Activated CD4-positive, alpha-beta T cell treated with anti-CD3 and anti-CD28 coated beads for 36 hours (primary cell): ENCODE measurements around the gene TMEM86B. TPM values are rescaled to one million over a fixed set of nuclear protein-coding genes. Genes with fewer than 3 reads are reported as not detected.

Experiments used
- ATAC-seq: fragments of 200-7000 bp; cut with Tn5 transposase; one replicate; pipeline ENCODE4 v1.10.0; 2021; ENCODE audit warnings: mild to moderate bottlenecking, moderate library complexity
- CTCF ChIA-PET: fragments of 350-600 bp; sonication (Branson Sonifier 250); formaldehyde crosslinking; loops from one replicate; lab custom pipeline; 2021; ENCODE audit warnings: antibody characterized with exemption; lab: Charles Lee
- POLR2A ChIA-PET: fragments of 350-600 bp; sonication (Branson Sonifier 250); formaldehyde crosslinking; loops from one replicate; lab custom pipeline; 2021; ENCODE audit warnings: antibody characterized with exemption, inconsistent platforms; lab: Charles Lee
- DNase-seq: peaks from one replicate; pipeline ENCODE4 v3.0.0-alpha.2; 2020
- H3K27ac Mint-ChIP-seq: one replicate; pipeline ENCODE4 v1.8.0; 2021; ENCODE audit warnings: mixed read lengths
- H3K27me3 Mint-ChIP-seq: one replicate; pipeline ENCODE4 v1.8.0; 2021; ENCODE audit warnings: mixed read lengths
- H3K36me3 Mint-ChIP-seq: one replicate; pipeline ENCODE4 v1.8.0; 2021; ENCODE audit warnings: low read depth, mixed read lengths
- H3K4me1 Mint-ChIP-seq: one replicate; pipeline ENCODE4 v1.8.0; 2021; ENCODE audit warnings: mixed read lengths
- H3K4me3 Mint-ChIP-seq: one replicate; pipeline ENCODE4 v1.8.0; 2021; ENCODE audit warnings: mild to moderate bottlenecking, moderate library complexity, mixed read lengths
- H3K9me3 Mint-ChIP-seq: one replicate; pipeline ENCODE4 v1.8.0; 2021; ENCODE audit warnings: low read depth, mixed read lengths
- intact Hi-C, 2 experiments: fragments of 100-400 bp; cut with DNase I in 1 of 2; cut with micrococcal nuclease in 1 of 2; formaldehyde crosslinking; loops; one replicate each; pipeline versions ENCODE4 v1.14.2 to v1.15.1; 2022 to 2024; cut with DNase I, micrococcal nuclease
- total RNA-seq, 2 experiments: library from RNA; stranded (reverse); gene quantifications; one replicate each; pipeline ENCODE4 v1.2.3, GENCODE V29; 2021

Gene TMEM86B
- total RNA-seq, 2 experiments from 2014 or later, result 4.9 to 9.0 TPM

DNA sequence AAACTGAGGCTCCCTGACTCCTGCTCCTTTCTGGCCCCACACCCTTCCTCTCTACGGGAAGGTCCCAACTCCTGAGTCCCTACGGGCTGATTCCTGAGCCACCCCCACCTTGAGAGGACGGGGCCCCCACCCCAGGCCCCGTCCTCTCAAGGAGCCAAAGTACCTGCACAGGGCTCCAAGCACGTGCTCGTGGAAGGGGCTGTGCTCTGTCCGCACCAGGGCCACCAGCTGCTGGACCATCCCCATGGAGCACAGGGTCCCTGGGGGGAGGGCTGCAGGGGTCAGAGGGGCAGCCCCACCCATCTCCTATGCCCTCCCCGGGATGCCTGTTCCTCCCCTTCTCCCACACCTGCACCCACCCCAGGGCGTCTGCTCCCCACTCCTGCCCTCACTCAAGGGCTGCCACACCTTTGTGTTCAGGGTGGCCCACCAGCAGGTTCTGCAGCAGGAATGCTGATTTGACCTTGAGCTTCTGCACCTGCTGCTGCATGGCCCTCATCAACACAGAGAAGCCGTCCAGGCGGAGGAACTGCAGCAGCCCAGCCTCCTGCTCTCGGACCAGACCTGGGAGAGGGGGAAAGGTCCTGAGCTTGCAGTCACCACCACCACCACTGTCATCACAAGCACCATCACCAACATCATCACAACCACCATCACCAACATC is 37.3 kb upstream of the TMEM86B start:
- intact Hi-C loops, result no loop called here
- ChIA-PET POLR2A (no interaction called here), CTCF (no interaction called here)
- ATAC-seq, result no peak
- no peak for DNase-seq
- Mint-ChIP-seq H3K36me3 (peaks cover 21% of the 10 kb centered on the region), H3K9me3 (peaks cover 7% of the 10 kb centered on the region), H3K4me3 (no peak overlapping the region), H3K4me1 (no peaks in the 10 kb centered on the region), H3K27me3 (no peaks in the 10 kb centered on the region), H3K27ac (no peak overlapping the region)

DNA sequence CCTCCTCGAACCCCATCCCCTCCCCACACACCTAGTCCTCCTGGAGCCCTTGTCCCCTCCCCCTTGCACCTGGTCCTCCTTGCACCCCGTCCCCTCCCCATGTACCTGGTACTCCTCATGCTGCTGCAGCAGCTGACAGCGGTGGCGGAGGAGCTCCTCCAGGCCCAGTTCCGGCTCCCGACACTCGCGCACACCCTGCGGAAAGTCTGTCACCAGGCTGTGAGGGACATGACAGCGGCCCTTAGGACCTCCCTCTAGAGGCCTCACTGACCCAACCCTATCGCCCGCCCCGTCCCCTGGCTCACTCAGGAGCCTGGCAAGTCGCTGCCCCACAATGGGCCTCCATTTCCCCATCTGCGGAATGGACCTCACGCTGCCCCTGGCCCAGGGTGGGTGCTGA is 36.6 kb upstream of the TMEM86B start:
- no peak for ATAC-seq
- Mint-ChIP-seq H3K4me1 (peaks cover 4% of the 10 kb centered on the region), H3K36me3 (peaks cover 17% of the 10 kb centered on the region), H3K4me3 (no peak overlapping the region), H3K27me3 (no peaks in the 10 kb centered on the region), H3K27ac (no peak overlapping the region), H3K9me3 (peaks cover 7% of the 10 kb centered on the region)
- no peak for DNase-seq
- POLR2A ChIA-PET, result no interaction called here
- intact Hi-C loops, result no loop called here
- CTCF ChIA-PET, result no interaction called here

DNA sequence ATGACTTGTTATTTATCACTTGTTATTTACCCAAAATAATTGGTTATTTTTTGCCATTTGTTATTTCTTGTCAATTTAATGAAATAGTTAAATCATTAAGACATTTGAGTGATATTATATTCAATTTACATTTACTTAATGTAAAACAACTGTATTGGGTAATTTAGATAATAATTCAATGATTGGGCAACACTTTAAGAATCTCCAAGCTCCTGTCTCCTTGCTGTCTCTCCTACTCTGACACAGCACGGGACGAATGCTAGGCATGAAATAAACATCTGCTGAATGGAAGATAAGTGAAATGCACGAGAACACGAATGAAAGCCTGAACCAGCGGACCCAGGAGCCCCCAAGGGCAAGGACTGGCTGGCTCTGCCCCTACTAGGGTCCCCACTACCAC is 36.0 kb upstream of the TMEM86B start:
- POLR2A ChIA-PET, result no interaction called here
- ATAC-seq, result no peak
- H3K27me3 Mint-ChIP-seq, result no peaks in the 10 kb centered on the region

DNA sequence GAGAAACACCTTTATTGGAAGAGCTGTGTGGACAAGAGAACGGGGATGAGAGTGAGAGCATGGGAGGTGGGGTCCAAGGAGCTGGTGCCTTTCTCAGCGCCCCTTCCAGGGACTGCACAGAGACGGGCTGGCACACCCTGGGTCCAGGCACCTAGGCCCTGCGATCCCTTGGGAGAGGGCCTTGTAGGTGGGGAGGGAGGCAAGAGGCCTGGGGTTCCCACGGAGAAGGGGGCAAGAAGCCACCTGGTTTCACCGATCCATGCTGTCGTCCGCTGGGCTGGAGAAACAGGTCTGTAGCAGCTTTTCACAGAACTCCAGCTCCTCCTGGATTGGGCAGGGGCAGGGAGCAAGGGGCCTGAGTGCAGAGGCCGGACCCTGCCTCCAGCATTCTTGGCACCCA is 33.8 kb upstream of the TMEM86B start:
- DNase-seq, result no peak
- no peak overlapping the region for H3K27ac Mint-ChIP-seq
- ChIA-PET CTCF (interaction anchor here (1.0 to 1.2 kb wide), 2 partner anchors 11 to 18 kb away, joined by 3 read pairs; partner anchors contain the start of gene HSPBP1), POLR2A (interaction anchor here (1.5 kb wide), 1 partner anchor 18 kb away, joined by 4 read pairs; no protein-coding TSS in a partner anchor)
- no peak for ATAC-seq
- intact Hi-C loops, result no loop called here
- peaks cover 7% of the 10 kb centered on the region for H3K9me3 Mint-ChIP-seq
- H3K4me1 Mint-ChIP-seq, result peaks cover 8% of the 10 kb centered on the region
- H3K36me3 Mint-ChIP-seq, result peaks cover 18% of the 10 kb centered on the region
- H3K4me3 Mint-ChIP-seq, result no peak overlapping the region
- H3K27me3 Mint-ChIP-seq, result no peaks in the 10 kb centered on the region

More for the DNA sequence above, 36.0 kb upstream of the TMEM86B start:
- no peak overlapping the region for H3K4me3 Mint-ChIP-seq
- no peak overlapping the region for H3K27ac Mint-ChIP-seq
- H3K9me3 Mint-ChIP-seq, result peaks cover 7% of the 10 kb centered on the region
- H3K36me3 Mint-ChIP-seq, result peaks cover 17% of the 10 kb centered on the region
- intact Hi-C loops, result no loop called here
- H3K4me1 Mint-ChIP-seq, result peaks cover 4% of the 10 kb centered on the region
- CTCF ChIA-PET, result no interaction called here
- DNase-seq, result no peak

DNA sequence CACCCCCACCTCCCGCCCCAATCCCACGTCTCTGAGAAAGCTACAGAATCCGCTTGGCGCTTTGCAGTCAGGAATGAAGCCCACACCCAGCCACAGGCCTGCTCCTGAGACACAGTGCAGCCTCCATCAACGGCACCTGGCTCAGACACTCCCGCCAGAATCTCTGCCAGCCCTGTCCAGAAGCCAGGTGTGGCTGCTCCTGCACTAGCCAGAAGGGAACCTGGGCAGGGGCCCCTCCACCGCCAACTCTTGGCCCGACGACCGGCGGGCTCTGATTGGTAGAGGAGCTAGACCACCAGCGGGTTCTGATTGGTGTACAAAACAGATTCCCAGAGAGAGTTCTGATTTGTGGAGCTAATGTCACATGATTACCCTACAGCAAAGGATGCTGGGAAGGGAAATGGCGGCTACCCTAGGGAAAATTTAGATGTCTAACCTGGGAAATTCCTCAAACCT is 33.1 kb upstream of the TMEM86B start:
- DNase-seq, result no peak
- ATAC-seq, result no peak
- Mint-ChIP-seq H3K4me1 (peaks cover 12% of the 10 kb centered on the region), H3K9me3 (peaks cover 5% of the 10 kb centered on the region), H3K27ac (no peak overlapping the region), H3K36me3 (peaks cover 23% of the 10 kb centered on the region), H3K27me3 (no peaks in the 10 kb centered on the region), H3K4me3 (no peak overlapping the region)
- POLR2A ChIA-PET, result interaction anchor here (0.7 to 1.5 kb wide), 2 partner anchors 19 to 338 kb away, joined by 3 to 4 read pairs; partner anchors contain the start of gene FIZ1
- intact Hi-C loops, result no loop called here
- CTCF ChIA-PET, result interaction anchor here (0.6 to 1.2 kb wide), 3 partner anchors 11 to 206 kb away, joined by 3 read pairs; partner anchors contain the start of gene HSPBP1

DNA sequence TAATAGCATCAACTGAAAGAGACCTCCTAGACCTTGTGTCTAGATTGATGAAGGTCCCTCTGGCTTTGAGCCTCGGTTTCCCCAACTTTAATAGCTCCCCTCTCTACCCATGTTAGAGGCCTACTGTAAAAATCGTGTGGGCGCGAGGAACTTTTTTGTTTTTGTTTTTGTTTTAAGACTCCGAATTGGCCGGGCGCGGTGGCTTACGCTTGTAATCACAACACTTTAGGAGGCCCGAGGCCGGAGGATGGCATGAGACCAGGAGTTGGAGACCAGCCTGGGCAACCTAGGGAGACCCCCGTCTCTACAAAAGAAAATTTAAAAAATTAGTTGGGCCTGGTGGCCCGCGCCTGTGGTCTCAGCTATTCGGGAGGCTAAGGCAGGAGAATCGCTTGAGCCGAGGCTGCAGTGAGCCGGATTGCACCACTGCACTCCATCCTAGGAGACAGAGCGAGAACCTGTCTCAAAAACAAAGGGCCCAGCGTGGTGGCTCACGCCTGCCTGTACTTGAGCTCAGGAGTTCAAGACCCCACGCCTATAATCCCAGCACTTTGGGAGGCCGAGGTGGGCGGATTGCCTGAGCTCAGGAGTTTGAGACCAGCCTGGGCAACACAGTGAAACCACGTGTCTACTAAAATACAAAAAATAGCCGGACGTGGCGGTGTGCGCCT is 31.1 kb upstream of the TMEM86B start:
- H3K36me3 Mint-ChIP-seq, result peaks cover 37% of the 10 kb centered on the region
- DNase-seq (no peak), ATAC-seq (no peak)
- peak overlapping the region; percentile 95 for H3K4me3 Mint-ChIP-seq
- POLR2A ChIA-PET, result interaction anchor here (0.6 to 2.4 kb wide), 11 partner anchors 9 to 386 kb away, joined by 3 to 17 read pairs (median 4); partner anchors contain the start of genes HSPBP1, KMT5C, TMEM238 and UBE2S
- H3K9me3 Mint-ChIP-seq, result no peaks in the 10 kb centered on the region
- H3K4me1 Mint-ChIP-seq, result peaks cover 22% of the 10 kb centered on the region
- CTCF ChIA-PET, result interaction anchor here (0.7 to 1.8 kb wide), 8 partner anchors 11 to 244 kb away, joined by 3 to 6 read pairs (median 4); partner anchors contain the start of gene HSPBP1
- H3K27me3 Mint-ChIP-seq, result no peaks in the 10 kb centered on the region
- intact Hi-C loops, result loop anchor here (1.0 to 10.0 kb wide), 26 partner anchors 21 to 1122 kb away; partner anchors contain the start of genes HSPBP1 (in 2 of the 2), KMT5C (in 2 of the 2), ZNF580 (in 2 of the 2) and ZNF581 (in 2 of the 2)
- peak overlapping the region; percentile 98 for H3K27ac Mint-ChIP-seq

DNA sequence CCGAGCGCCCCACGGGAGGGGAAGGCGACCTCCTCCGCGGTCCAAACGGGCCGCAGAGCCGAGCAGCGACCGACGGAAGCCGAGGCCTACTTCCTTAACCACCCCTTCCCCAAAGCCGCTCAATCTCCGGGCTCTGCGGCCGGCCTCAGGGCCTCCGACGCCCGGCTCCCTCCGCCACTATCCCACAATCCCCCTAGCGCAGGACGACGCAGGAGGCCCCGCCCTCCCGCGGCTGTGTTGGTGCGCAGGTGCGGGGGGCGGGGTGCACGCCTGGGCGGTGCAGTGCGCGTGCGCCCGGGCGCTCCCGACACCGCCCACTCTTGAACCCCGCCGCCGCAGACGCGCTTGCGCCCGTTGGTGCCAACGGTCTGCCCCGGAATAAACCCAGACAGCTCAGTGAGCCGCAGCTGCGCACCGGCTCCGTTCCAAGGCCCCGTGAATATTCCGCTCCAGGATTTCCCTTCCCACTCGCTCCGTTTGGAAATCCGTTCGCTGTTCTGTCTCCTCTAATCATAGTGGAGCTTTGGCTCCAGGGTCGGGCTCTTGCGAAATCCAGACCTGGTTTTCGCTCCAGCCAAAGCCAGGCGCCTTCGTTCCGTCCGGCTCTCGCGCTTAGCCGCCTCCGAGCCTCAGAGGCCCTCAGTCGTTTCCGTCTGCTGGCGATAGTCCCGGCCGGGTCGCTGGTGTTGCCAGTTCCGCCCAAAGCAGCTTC is 30.4 kb upstream of the TMEM86B start, which contains the start of gene PPP6R1:
Gene PPP6R1, minus strand, starts transcription at position 190 of the 712 bp plus-strand sequence. CDS start 11,914 bp downstream, outside the sequence.
- peaks cover 41% of the 10 kb centered on the region for H3K36me3 Mint-ChIP-seq

DNA sequence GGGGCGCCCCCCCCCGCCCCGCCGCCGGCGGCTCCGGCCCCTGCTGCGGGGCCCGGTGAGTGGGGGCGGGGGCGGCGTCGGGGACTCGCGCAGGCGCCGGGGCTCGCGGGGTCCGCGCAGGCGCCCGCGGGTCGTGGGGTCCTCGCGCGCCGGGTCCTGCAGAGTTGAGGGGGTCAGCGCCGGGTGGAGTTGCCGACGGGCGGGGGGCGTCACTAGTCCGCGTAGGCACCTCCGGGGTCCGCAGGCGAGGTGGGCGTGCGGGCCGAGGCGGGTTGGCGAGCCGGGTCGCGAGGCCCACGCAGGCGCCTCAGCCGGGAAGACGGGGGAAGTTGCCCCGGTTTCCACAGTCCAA is 29.9 kb upstream of the TMEM86B start:
- POLR2A ChIA-PET, result interaction anchor here (1.4 to 1.8 kb wide), 2 partner anchors 22 to 126 kb away, joined by 6 to 10 read pairs; partner anchors contain the start of genes HSPBP1 and TMEM238
- intact Hi-C loops, result loop anchor here (2.0 to 10.0 kb wide), 10 partner anchors 42 to 1056 kb away; partner anchors contain the start of genes ZNF580 (in 2 of the 2), ZNF581 (in 2 of the 2), KMT5C (in 1 of the 2) and RPS9 (in 1 of the 2)
- no peak overlapping the region for H3K27ac Mint-ChIP-seq
- DNase-seq (peak; percentile 65), ATAC-seq (no peak)
- H3K4me3 Mint-ChIP-seq, result peak overlapping the region; percentile 95
- CTCF ChIA-PET, result interaction anchor here (0.6 to 0.9 kb wide), 2 partner anchors 22 to 245 kb away, joined by 3 read pairs; partner anchors contain the start of gene HSPBP1
- no peaks in the 10 kb centered on the region for H3K27me3 Mint-ChIP-seq
- peaks cover 25% of the 10 kb centered on the region for H3K4me1 Mint-ChIP-seq
- H3K9me3 Mint-ChIP-seq, result no peaks in the 10 kb centered on the region
- peaks cover 43% of the 10 kb centered on the region for H3K36me3 Mint-ChIP-seq

More for the DNA sequence above, 30.4 kb upstream of the TMEM86B start, which contains the start of gene PPP6R1:
- Mint-ChIP-seq H3K4me1 (peaks cover 22% of the 10 kb centered on the region), H3K27ac (peak within 1 kb of the TSS; percentile 98), H3K27me3 (no peaks in the 10 kb centered on the region), H3K9me3 (no peaks in the 10 kb centered on the region), H3K4me3 (peak within 1 kb of the TSS; percentile 95)
- POLR2A ChIA-PET, result interaction anchor here (0.6 to 2.4 kb wide), 9 partner anchors 17 to 366 kb away, joined by 3 to 17 read pairs (median 4); partner anchors contain the start of genes HSPBP1, KMT5C, TMEM238 and UBE2S
- peak; percentile 98 for DNase-seq
- intact Hi-C loops, result loop anchor here (1.0 to 10.0 kb wide), 26 partner anchors 21 to 1122 kb away; partner anchors contain the start of genes HSPBP1 (in 2 of the 2), KMT5C (in 2 of the 2), ZNF580 (in 2 of the 2) and ZNF581 (in 2 of the 2)
- ATAC-seq, result peak; percentile 69
- CTCF ChIA-PET, result interaction anchor here (0.7 to 1.8 kb wide), 7 partner anchors 11 to 245 kb away, joined by 3 to 6 read pairs (median 3); partner anchors contain the start of gene HSPBP1

DNA sequence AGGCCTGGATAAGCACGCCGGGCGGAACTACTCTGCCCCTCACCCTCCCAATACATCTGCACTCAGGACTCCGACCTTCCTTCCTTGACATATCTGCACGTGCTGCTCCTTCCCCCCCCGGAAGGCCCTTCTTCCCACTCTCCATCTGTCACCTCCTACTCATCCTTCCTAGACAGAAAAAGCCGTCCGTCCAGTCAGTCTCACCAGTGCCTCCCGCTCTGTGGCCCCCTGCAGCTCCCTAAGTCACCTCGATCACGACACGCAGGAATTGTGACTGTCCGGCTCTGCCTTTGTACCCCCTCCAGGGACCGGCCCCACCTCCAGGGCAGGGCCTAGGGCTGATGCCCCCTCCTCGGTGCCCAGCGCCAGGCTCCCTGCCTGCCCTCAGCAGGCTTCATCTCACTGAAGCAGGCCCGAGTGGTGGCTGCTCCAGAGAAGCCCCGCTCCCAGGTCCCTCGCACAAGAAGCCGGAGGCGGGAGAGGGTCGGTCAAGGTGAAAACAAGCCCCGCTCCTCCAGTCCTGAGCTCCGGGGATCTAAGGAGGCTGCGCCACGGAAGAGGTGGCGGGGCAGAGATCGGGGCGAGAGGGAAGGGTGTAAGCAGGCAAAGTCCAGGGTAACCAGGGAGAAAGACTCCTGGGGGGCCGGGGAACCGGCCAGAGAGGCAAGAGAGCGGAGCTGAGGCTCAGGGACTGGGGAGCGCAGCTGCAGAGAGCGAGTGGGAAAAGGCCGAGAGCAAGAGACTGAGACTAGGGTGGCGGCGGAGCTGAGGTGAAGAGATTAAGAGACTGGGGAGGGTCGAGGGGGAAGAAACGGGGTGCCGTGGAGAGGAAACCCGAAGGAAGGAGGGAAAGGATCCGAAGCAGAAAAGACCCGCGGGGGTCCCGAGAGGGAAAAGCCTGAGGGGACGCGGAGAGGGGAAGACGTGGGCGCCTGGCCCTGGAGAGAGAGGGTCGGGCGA is 29.2 kb upstream of the TMEM86B start:
- CTCF ChIA-PET, result interaction anchor here (0.6 to 0.7 kb wide), 2 partner anchors 22 to 213 kb away, joined by 3 read pairs; partner anchors contain the start of gene HSPBP1
- Mint-ChIP-seq H3K4me3 (peak overlapping the region; percentile 95), H3K9me3 (no peaks in the 10 kb centered on the region), H3K27ac (peak overlapping the region; percentile 98), H3K27me3 (no peaks in the 10 kb centered on the region), H3K4me1 (peaks cover 32% of the 10 kb centered on the region), H3K36me3 (peaks cover 46% of the 10 kb centered on the region)
- DNase-seq (peak; percentile 55), ATAC-seq (no peak)
- intact Hi-C loops, result loop anchor here (2.0 to 10.0 kb wide), 10 partner anchors 41 to 1057 kb away; partner anchors contain the start of genes ZNF580 (in 2 of the 2), ZNF581 (in 2 of the 2), KMT5C (in 1 of the 2) and RPS9 (in 1 of the 2)
- POLR2A ChIA-PET, result interaction anchor here (0.6 to 1.5 kb wide), 3 partner anchors 22 to 240 kb away, joined by 3 to 6 read pairs (median 3); partner anchors contain the start of gene KMT5C
